ENCODE data around the gene CACHD1. TPM values are rescaled to one million over a fixed set of nuclear protein-coding genes. Genes with fewer than 3 reads are reported as not detected.

Gene CACHD1
- total RNA-seq, 1 experiment from 2014 or later = 29.9 TPM

GRCh38 chr1:64517640-64518039, 47.7 kb downstream of the CACHD1 start:
- intact Hi-C loops (cut with micrococcal nuclease; ENCODE audit: unreplicated experiment) = no loop called here
- H3K9me3 ChIP-seq (ENCODE audit: control insufficient read depth, insufficient read depth, low read depth, low read length) = no peaks in the 10 kb centered on the region
- POLR2A ChIA-PET = no interaction called here
- H3K27me3 ChIP-seq (ENCODE audit: control insufficient read depth, insufficient read depth, low read length) = no peaks in the 10 kb centered on the region
- BruUV-seq (replicated peaks) = no TSS peak
- no peak for ATAC-seq
- no peak overlapping the region for H3K4me3 ChIP-seq (ENCODE audit: low read depth in 2 of 2, low read length in 2 of 2)
- H3K27ac ChIP-seq (ENCODE audit: low read length) = no peak overlapping the region
- H3K36me3 ChIP-seq (ENCODE audit: control insufficient read depth, insufficient read depth, low read length) = no peaks in the 10 kb centered on the region
- H3K4me1 ChIP-seq (ENCODE audit: control insufficient read depth, insufficient read depth, low read length) = peaks cover 52% of the 10 kb centered on the region
- in situ Hi-C loops (cut with HindIII; ENCODE audit: low pct_unique_long_range_greater_than_20kb, low sequenced_read_pairs) = no loop called here
- CTCF ChIA-PET = no interaction called here
- no peak for TF ChIP-seq POLR2AphosphoS5 (IDR thresholded peaks at IDR 0.05; ENCODE audit: low read depth, low read length)
- no peak for TF ChIP-seq TCF7L2 (IDR thresholded peaks at IDR 0.05; ENCODE audit: low read depth, low read length)
- TF ChIP-seq REST (IDR thresholded peaks at IDR 0.05; ENCODE audit: insufficient read depth in 1 of 2, low read depth in 2 of 2, low read length in 1 of 2) = no peak
- TF ChIP-seq SIN3A (IDR thresholded peaks at IDR 0.05; ENCODE audit: borderline replicate concordance, insufficient read depth, low read depth, low read length) = no peak
- no peak for TF ChIP-seq CTCF (IDR thresholded peaks at IDR 0.05)
- DNase-seq (ENCODE audit: low read depth, low spot score) = no peak

GRCh38 chr1:64518692-64519481, 49.0 kb downstream of the CACHD1 start:
- POLR2A ChIA-PET = no interaction called here
- DNase-seq (ENCODE audit: low read depth, low spot score) (no peak), ATAC-seq (no peak)
- Histone ChIP-seq H3K27ac (ENCODE audit: low read length) (no peak overlapping the region), H3K4me1 (ENCODE audit: control insufficient read depth, insufficient read depth, low read length) (peaks cover 39% of the 10 kb centered on the region), H3K4me3 (ENCODE audit: low read depth in 2 of 2, low read length in 2 of 2) (no peak overlapping the region), H3K27me3 (ENCODE audit: control insufficient read depth, insufficient read depth, low read length) (no peaks in the 10 kb centered on the region), H3K9me3 (ENCODE audit: control insufficient read depth, insufficient read depth, low read depth, low read length) (no peaks in the 10 kb centered on the region), H3K36me3 (ENCODE audit: control insufficient read depth, insufficient read depth, low read length) (no peaks in the 10 kb centered on the region)
- TF ChIP-seq SIN3A (IDR thresholded peaks at IDR 0.05; ENCODE audit: borderline replicate concordance, insufficient read depth, low read depth, low read length) (no peak), REST (IDR thresholded peaks at IDR 0.05; ENCODE audit: insufficient read depth in 1 of 2, low read depth in 2 of 2, low read length in 1 of 2) (no peak), POLR2AphosphoS5 (IDR thresholded peaks at IDR 0.05; ENCODE audit: low read depth, low read length) (no peak), TCF7L2 (IDR thresholded peaks at IDR 0.05; ENCODE audit: low read depth, low read length) (no peak), CTCF (IDR thresholded peaks at IDR 0.05) (no peak)
- in situ Hi-C loops (cut with HindIII; ENCODE audit: low pct_unique_long_range_greater_than_20kb, low sequenced_read_pairs) (no loop called here), intact Hi-C loops (cut with micrococcal nuclease; ENCODE audit: unreplicated experiment) (no loop called here)
- BruUV-seq (replicated peaks) = no TSS peak
- CTCF ChIA-PET = no interaction called here
